NCI-H524 (cell line): Measurements from ENCODE around the gene NDUFAF2.
"Not testable (repeated sequence)": the region's sequence is repeated elsewhere in the genome, so short reads cannot be mapped to it uniquely, and the experiment has no call there.

Experiments used
- DNase-seq, 2 experiments: peaks; one replicate each; lab custom pipeline; 2025; lab: John Stamatoyannopoulos, UW

NDUFAF2 gene

DNA sequence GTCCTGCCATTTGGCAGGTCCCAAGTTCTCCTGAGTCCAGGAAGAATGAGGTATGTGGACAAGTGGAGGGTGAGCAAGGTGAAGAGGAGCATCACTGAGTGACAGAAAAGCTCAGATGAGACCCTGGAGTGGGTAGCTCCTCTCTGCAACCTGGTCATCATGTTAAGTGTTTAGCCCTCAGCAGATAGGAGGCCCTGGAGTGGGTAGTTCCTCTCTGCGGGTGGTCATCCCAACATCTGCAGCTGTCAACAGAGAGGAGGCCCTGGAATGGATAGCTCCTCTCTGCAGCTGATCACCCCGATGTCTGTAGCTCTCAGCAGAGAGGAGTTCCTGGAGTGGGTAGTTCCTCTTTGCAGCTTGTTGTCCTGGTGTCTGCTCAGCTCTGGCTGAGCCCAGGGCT lies 48.4 kb downstream of the NDUFAF2 start:
- no peak for DNase-seq

DNA sequence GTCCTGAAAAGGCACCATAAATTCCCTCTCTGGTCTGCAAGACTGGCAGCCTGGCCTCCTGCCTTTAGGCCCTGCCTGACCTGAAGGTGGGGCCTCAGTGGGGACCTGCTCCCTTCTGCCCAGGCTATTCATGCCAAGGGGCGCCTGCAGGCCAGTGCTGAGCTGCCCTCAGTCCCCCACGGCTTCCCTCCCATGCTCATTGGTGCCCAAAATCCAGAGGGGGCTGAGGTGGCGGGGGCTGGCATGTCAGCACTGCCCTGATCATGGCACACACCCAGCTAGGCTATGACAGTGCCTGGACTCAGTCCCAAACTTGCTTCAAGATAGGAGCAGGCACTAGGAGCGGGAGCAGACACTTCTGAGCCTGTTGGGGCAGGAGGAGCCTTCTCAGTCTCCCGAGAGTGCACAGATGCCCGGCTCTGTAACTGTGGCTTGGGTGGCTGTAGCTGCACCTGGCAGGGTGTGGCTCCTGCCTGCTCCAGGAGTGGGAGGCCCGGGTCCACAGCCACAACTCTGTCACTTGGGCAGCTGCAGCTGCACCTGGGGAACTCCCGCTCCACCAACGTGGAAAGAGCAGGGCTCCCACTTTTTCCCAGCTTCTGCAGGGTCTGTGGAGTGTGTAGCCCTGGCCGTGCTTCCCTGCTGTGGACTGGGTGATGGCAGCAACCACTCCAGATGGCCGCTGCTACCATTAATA lies 49.0 kb downstream of the NDUFAF2 start:
- no peak for DNase-seq

DNA sequence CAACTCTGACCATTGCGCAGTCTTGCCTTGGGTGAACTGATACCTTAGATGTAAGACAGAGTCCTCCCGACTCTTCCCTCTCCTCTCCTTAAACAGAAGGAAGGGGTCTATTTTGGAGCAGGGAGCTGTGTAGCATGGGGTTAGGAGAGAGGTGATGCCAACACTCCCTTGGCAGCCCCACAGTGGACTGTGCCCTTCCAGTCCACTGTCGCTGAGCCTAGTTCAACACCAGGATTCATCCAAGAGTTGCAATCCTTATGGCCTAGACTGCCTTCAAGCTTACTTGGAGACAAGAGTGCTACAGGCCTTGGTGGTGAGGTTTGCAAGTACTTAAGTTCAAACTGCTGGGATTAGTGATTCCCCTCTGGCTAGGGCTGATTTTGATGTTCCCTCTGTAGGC lies 51.4 kb downstream of the NDUFAF2 start:
- no peak for DNase-seq

DNA sequence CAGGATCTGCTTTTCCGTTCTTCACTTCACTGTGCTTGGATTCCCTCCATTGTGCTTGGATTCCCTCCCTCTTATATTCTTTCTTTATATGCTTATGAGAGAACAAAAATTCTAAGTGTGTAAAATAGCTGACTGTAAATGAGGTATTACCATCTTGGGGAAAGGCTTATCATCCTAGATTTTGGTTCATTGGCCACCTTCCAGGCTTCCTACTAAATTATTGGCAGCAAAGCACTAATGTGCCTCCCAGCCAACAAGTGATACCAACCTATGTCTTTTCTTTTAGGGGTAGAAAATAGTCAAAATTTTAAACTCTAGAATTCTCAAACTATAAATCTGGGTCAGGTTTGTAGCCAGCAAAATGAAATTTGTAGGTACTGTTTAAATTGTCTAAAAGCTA lies 52.7 kb downstream of the NDUFAF2 start:
- DNase-seq: no peak

DNA sequence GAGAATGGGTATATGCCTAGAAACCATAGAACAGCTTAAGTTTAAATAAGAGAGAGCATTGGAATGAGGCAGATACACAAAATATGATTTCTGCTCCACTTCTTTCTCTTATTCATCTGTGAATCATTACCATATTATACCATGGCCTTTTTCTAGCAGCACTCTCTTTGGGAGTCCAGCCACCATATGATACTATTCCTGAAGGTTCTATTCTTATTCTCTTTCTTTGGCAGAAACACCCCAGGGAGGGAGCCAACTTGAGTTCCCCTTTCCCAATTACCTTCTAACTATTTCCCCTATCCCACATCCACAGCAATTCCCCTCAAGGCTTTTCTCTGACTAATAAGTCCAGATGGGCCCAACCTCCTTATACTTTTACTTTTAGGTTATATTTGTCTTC lies 55.9 kb downstream of the NDUFAF2 start:
- no peak for DNase-seq

DNA sequence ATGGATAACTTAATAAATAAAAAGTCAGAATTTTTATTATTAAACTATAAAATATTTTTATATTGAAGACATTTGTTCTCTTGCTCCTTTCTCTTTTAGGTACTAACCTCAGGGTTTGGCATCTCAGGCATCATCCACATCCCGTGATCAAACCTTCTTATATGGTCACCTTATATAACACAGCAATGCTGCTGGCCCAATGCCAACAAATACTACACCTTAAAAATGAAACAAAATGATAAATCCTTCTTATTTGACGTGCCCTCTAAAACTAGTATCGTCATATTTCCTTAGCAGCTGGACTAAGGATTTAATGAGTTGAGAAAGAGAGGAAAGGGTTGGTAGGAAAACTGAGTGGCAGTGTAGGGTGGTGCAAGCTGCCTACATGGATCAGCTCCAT lies 56.6 kb downstream of the NDUFAF2 start:
- DNase-seq: no peak

DNA sequence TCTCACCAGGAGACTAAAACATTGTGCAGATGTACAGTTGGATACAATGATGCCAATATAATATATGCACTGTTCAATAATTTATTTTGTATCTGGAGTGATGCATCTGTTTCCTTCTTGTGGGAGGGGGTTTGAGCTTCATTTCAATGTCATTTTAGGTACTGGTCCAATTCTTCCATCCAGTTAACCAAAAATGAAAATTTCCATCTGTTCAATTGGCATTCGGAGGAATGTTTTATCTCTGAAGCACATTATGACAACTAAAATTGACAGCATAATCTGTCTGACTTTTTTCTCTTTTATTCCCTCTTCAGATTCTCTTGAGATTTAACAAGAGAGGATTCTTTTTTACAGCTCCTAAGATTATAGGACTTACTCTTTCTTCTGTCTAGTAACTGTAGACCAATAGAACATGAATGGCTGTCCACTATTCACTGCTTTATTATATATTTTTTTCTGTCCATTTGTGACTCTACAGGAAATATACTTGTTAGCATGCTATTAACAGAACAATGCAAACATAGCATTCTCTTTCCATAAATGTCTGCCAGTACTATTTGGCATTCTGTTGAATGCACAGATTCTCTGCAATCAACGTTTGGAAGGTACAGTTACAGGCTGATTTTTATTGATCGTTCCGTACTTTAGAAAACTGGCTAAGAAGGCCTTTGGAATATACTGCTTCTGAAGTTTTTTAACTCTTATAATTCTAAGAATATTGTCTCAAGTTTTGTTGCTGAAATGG lies 57.8 kb downstream of the NDUFAF2 start:
- DNase-seq: no peak

DNA sequence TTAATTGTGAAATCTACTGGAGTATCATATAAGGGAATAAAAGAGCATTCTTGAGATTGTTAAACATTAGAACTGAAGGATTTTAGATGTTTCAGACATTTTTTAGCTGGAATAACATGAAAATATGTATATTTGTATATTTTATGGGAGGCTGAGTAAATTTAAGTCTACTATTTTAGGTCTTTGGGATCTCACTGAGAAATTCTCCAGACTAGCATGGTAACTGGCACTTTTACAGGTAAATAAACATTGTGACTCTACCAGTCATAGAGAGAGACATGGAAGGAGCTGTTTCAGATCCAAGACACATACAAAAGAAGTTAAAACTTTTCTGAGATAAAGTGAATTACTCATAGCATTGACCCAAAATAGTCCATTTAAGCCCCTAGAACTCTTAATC lies 59.4 kb downstream of the NDUFAF2 start:
- no peak for DNase-seq

DNA sequence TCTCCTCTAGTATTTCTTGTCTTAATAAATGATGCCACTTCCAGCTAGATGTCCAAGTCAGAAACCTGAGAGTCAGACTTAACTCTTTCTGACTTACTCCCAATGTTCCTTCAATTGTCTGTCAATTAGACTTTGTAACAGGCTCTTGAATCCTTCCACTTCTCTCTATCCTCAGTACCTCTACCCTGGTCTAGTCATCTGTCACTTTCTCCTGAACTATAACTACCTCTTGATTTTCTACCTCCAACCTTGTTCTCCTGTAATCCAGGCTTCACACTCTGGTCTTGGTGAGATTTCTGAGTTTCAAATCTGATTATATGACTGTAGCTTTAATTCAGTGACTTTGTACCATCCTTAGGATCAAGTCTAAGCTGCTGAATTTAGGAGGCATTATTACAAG lies 64.9 kb downstream of the NDUFAF2 start:
- DNase-seq: no peak

DNA sequence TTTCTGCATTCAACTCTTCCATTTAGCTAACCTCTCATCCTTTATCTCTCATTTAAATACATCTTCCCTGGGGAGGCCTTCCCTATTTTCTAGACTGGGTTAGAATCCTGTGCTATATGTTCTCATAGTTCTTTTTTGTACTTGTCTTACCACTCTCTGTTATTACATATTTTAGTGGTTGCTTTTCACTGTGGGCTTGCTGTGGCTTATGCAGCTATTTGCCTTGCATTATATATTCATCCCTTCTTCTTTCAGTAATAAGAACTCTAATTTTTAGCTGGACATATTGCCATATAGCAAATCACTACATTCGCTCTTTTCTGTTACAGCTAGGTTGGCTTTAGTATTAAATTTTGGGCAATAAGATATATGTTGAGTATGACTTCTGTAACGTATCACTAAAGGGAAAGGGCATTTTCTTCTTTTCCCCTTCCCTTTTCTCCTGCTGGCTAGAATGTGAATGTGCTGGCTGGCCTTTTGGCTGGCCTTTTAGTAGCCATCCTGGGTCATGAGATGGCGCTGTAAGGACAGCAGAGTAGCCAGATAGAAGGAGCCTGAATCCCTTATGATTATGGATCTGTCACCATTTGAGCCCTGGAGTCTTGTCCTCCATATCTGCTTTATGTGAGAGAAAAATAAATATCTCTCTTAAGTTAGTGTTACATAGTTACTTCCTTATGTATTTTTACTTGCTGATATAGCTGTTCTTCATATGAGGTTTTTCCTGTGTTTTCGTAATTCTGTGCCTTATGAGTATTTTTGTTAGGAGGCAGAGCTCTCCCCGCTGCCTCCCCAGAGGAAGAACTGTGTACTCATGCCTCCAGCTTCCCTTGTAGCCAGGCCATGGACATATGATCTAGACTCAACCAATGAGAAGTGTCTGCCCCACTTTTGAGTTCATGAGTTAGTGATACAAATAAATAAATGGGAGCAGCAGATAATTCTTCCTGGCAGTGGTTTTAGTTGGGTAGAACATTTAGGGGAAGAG lies 65.8 kb downstream of the NDUFAF2 start:
- no peak for DNase-seq

DNA sequence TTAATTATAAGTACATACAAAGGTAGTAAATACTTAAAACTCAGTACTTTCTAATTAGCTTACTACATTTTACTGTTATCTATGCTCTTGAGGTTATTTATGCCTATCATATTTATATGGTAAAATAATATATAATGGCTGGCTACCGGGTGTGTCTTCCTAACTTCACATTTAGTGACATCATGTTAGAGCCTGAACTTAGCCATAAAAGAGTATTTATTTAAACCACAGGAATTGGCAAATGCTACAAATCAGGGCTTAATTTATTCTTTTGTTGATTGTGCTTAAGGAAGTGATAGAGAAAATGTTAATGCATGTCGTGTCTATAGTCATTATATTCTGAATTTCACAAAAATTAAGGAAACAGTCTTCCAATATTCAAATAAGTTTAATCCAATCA lies 73.1 kb downstream of the NDUFAF2 start:
- no peak for DNase-seq

DNA sequence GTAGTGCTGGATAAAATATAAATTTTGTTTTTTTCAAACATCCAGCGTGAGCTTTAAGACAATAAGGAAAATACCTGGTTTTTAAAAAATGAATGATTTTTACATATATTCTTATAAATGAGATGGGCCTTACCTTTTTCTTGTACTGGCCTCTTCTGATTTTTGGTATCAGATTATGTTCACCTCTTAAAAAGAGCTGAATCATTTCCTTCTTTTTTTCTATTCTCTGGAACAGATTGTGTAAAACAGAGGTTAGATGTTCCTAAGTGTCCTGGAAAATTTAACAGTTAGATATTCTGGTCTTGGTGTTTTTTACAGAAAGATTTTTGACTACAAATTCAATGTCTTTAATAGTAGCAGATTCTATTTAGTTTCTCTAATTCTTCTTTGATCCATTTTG lies 74.6 kb downstream of the NDUFAF2 start:
- no peak for DNase-seq

DNA sequence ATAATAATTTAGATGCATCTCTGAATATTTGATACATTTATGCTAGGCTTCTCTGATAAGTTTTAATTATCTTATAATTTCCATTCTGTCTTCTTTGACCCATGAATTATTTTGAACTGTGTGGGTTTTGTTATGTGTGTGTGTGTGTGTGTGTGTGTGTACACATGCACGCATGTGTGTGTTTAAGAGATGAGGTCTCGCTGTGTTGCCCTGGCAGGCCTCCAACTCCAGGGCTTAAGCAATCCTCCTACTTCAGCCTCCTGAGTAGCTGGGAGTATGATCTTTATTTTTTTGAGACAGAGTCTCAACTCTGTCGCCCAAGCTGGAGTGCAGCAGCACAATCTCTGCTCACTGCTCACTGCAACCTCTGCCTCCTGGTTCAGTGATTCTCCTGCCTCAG lies 75.4 kb downstream of the NDUFAF2 start:
- DNase-seq: no peak

DNA sequence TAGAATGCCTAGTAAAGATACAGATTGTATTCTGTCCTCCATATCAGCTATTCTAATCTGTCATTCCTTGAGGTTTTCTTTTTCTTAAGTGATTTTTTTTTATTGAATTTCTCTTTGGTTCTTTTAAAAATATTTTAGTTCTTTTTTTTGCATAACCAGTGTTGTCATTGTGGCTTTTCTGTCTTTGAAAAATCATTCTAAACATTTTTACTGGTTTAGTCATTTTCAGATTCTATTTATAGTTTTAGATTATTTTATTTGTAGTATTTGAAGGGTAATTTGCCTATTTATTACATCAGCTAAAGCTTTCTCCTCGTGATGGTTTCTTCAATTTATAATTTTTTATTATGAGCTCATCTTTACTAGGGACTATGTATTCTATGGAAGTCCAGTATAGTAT lies 78.1 kb downstream of the NDUFAF2 start:
- no peak for DNase-seq

DNA sequence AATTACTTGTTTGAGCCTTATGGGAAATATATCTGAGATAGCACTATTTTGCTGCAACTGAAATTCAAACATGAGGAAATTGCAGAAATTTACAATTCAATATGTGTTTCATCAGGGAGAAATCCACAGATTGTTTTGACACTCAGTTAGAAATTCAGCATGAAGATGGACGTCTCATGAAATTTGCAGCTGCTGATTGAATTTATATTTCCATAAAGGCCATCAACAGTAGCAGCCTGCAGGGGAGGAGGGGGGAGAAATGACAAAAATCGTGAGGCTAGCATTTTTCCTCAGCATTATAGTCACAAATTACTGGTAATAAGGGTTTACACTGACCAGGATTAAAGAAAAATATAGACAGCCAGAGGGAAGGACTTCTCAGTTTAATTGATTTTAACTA lies 81.0 kb downstream of the NDUFAF2 start:
- DNase-seq: no peak

DNA sequence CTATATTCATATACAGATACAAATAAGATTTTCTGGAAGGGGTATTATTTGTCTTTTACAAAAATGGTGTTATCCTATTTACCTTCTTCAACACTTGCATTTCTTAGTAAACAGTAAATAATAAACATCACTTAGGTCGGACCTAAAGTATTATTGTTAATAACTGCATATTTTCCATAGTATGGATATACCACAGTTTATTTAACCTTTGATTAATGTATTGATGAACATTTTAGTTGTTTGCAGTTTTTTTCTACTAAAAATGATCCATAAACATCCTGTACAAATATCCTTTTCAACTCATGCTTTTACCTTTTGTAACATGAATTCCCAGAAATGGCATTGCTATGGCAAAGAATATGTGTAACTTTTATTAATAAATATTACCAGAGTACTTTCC lies 83.4 kb downstream of the NDUFAF2 start:
- DNase-seq: no peak

DNA sequence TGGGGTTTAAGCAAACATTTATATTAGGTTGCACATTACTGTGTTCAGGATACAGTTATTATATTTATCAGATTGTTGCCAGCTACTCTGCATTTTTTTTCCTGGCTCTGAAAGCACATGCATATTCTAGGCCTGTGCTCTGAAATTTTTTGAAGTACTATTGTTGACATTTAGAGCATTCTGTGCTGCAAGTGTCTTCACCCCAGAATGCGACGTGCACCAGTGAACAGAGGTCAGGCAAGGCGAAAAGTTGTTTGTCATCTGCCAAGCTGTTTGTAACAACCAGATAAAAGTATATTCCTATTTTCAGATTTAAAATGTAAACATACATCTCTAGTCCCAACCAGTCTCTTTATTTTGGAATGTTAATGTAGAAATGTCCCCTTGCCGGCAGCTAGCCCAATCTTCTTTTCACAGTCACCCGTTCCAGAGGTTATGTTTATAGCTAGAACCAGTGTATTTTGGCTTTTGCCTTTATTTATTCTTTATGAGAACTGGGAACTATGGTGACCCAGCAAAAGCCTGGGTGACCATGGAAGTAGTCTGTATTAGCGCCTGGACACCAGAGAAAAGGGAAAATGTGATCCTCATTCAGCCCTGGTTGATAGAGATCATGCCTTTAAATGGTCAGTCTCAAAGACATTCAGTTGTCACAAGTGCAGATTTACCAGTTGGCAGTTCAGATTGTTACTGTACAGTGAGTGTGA lies 84.6 kb downstream of the NDUFAF2 start:
- DNase-seq: no peak

DNA sequence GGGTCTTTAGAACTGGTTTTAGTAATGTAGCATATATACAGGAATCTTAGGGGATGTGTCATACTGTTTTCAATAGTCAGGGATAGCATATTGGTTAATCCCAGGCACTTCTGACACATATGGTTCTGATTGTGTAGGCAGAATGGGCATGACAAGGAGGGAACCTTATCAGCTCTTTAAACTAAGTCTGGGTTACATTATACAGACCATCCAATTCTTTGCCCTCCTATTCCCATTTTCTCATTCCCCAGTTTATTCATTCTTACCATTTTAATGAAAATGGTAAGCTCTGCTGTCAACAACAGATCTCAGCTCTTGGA lies 85.1 kb downstream of the NDUFAF2 start:
- DNase-seq: peak in 1 of 2 experiments; percentile 13

DNA sequence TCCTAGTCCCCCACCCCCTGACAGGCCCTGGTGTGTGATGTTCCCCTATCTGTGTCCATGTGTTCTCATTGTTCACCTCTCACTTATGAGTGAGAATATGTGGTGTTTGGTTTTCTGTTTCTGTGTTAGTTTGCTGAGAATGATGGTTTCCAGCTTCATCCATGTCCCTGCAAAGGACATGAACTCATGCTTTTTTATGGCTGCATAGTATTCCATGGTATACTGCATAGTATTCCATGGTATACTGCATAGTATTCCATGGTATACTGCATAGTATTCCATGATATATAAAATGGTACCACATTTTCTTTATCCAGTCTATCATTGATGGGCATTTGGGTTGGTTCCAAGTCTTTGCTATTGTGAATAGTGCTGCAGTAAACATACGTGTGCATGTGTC lies 86.3 kb downstream of the NDUFAF2 start:
- not testable (repeated sequence) for DNase-seq

DNA sequence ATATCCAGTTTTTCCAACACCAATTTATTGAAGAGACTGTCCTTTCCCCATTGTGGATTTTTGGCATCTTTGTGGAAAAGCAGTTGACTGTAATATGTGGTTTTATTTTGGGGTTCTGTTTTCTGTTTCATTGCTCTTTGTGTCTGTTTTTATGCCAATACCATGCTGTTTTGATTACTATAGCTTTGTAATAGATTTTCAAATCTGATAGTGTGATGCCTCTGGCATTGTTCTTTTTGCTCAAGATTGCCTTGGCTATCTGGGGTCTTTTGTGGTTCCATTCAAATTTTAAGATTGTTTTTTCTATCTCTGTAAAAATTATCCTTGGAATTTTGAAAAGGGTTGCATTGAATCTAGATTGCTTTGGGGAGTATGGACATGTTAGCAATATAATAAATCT lies 99.5 kb downstream of the NDUFAF2 start:
- no peak for DNase-seq

DNA sequence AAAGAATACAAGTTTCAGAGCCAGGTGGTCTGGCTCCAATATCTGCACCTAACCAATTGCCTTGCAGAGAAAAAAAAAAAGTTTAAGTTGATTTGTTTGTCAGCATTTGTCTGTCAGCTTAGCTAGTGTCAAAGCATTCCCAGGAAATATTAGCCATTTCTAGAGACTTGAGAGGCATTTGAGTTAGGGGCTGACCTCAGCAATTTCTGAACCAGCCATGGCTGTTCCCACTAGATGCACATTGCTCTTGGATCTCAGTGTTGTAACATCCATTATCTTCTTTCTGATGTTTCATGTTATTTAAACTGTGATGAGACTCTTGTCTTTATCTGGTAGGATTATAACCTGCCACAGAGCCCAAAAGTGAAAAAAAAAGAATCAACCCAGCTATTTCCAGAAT lies 102.3 kb downstream of the NDUFAF2 start:
- DNase-seq: no peak

DNA sequence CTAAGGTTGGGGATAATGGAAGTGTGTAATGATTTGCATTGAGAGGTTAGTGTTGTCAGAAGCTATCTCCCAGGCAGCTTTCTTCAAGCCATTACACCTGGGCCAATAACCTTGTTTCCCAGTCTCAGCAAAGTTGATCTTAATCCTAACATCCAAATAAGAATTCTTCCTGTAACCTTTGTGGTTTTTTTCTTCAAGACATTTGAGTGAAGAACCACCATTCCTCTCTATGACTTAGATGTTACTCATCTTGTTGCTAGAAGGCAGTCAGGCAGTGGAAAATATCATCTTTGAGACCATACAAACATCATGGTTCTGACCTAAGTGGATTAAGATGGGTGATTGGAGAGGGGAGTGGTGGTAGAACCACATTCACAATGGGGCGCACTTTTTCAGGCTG lies 103.5 kb downstream of the NDUFAF2 start:
- DNase-seq: no peak
